Measurements from ENCODE around the gene TMEM132C.

TMEM132C gene

GRCh38 chr12:128339631-128340030, 72.7 kb downstream of the TMEM132C start:
- no peak for DNase-seq

DNA sequence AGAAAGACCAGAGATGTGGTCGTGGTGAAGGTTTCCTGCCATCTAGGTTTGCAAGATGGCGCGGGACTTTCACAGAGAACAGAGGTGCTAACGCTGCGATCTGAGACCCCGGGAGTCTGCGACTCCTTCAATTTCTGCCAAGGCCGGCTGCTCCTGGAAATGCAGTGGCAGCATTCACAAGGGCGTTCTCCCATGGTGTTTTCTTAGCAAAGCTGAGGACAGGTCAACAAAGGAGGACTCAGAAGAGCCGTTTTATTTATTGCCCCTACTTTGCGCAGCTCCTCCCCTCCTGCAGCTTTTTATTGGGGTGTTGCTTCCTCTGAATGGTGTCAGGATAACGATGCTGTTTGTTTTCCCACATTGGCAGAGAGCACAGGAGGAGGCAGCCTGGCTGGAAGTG, 86.3 kb downstream of the TMEM132C start:
- DNase-seq = no peak

DNA sequence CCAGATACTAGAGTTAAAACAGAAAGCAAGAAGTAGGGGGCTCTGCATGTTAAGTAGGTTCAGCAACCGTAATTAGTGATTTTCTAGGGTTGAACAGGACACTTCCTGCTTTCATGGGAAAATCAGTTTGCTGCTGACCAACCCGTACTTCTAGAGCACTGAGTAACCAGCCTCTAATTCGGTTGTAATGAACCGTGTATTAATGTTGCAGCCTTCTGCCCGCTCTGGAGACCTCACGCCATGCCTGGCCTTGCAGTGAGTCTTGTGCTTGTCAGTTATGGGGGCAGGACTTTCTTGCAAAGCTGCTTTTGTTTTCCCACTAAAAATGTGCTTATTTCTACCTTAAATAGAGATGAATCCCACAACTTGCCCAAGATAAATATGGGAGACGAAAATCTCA, 89.6 kb downstream of the TMEM132C start:
- DNase-seq = no peak

GRCh38 chr12:128361400-128361995, 94.5 kb downstream of the TMEM132C start:
- no peak for DNase-seq

DNA sequence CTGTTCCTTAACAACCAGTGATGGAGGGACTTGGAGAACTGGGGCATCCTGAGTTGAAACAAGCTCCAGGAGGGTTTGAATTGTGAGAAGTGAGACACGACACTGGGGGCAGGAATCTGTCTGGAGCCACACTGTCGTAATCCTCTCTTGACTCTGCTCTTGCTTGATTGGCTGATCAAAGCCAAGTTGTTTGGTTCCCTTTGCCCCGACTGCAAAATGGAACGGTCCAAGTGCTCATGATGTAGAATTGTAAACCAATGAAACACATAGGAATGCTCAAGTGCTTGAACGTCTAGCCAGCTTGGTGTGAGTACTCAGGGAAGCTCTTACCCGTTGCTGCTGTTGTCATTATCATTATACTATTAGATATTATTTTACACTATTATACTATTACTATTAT, 98.1 kb downstream of the TMEM132C start:
- DNase-seq = no peak

- DNase-seq = no peak
Measured at GRCh38 chr12:128365651-128366231, 98.8 kb downstream of the TMEM132C start.

- no peak for DNase-seq
Measured at GRCh38 chr12:128367961-128368360, 101.0 kb downstream of the TMEM132C start.

- DNase-seq = no peak
Measured at GRCh38 chr12:128381541-128381940, 114.6 kb downstream of the TMEM132C start.

DNA sequence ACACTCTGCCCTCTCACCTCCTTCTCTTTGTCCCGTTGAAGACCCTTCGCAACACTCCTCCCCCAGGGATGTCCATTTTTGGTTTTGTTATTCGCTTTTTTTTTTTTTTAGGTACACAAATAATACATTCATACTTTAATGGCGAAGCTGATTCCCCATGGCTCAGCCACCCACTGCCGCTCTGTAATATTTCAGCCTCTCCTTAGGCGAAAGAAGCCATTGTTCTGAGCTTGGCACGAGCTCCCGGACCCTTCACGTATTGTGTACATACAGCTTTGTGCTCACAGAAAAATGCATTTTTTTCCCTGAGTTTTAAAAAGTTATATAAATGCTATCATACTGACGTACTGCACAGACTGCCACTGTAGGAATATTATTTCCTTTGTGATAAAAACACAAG, 115.0 kb downstream of the TMEM132C start:
- DNase-seq = no peak

DNA sequence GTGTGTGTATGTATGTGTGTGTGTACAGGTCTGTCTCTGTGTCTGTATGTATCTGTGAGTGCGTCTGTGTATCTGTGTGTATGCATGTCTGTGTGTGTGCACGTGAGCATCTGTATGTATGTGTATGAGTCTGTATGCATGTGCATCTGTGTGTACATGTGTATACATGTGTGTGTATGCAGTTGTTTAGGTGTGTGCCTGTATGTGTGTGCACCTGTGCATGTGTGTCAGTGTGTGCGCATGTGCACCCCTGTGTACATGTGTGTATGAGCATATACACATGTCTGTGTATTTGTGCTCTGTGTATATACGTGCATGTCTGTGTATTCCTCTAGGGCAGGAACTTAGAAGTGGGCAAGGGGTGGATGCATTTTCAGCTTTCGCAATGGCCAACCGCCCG, 116.0 kb downstream of the TMEM132C start:
- no peak for DNase-seq

- no peak for DNase-seq
Measured at GRCh38 chr12:128383357-128383937, 116.5 kb downstream of the TMEM132C start.

DNA sequence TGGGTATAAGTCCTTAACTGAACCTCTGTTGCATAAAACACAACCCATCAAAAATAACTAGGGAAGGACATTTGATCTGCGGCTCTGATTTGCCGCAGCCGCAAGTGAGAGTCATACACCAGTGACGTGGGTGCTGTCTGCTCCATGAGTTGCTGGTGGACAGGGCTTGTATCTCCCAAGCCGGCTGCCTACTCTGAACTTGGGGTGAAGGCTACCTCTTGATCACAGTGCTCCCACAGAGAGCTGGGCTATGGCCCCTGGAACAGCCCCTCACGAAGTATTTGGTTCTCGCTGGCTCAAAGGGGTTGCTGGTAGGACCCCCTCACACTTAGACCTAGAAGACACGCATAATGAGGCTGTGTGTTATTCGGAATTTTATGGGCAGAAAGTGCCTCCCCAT, 118.8 kb downstream of the TMEM132C start:
- no peak for DNase-seq

- peak; percentile 55 for DNase-seq
Measured at GRCh38 chr12:128387811-128388422, 120.9 kb downstream of the TMEM132C start.

DNA sequence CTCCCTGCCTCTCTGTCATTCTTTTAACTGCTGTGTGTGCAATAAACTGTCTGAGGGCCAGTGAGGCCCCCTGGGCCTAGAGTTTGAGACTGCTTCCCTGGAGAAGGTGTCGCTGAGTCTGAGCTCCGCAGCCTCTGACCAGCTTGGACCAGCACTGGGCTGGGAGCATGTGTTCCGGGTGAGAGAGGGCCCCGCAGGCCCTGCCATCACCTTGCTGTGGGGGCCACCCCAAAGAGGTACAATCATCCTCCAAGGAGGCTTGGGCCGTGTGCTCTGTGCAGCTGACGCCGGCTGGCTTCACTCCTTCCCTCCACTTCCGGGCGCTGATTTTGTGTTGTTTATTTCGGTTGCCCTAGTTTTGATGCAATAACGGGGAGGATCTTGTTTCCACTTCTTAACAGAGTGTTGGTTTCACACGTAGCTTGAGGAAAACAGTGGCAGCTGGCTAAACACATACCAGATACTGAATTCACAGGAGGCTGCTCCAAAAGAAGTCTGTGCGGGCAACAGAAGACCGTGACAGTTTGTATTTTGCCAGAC, 121.6 kb downstream of the TMEM132C start:
- no peak for DNase-seq

- no peak for DNase-seq
Measured at GRCh38 chr12:128393346-128393745, 126.4 kb downstream of the TMEM132C start.

DNA sequence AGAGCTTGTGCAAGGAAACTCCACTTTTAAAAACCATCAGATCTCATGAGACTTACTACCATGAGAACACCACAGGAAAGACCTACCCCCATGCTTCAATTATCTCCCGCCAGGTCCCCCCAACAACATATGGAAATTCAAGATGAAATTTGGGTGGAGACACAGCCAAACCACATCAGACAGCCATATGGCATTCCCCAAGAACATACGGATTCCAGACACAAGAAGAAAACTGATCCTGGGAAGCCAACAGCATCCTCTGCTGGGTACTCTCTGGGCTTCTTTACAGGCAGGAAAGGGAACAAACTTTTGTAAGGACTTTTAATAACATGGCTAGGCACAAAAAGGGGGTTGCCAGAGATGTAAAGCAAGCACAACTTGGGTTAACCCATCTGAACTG, 127.2 kb downstream of the TMEM132C start:
- DNase-seq = no peak

GRCh38 chr12:128399253-128399652, 132.3 kb downstream of the TMEM132C start:
- DNase-seq = no peak

- DNase-seq = no peak
Measured at GRCh38 chr12:128402486-128403243, 135.7 kb downstream of the TMEM132C start.

- DNase-seq = no peak
Measured at GRCh38 chr12:128408669-128409068, 141.7 kb downstream of the TMEM132C start.

DNA sequence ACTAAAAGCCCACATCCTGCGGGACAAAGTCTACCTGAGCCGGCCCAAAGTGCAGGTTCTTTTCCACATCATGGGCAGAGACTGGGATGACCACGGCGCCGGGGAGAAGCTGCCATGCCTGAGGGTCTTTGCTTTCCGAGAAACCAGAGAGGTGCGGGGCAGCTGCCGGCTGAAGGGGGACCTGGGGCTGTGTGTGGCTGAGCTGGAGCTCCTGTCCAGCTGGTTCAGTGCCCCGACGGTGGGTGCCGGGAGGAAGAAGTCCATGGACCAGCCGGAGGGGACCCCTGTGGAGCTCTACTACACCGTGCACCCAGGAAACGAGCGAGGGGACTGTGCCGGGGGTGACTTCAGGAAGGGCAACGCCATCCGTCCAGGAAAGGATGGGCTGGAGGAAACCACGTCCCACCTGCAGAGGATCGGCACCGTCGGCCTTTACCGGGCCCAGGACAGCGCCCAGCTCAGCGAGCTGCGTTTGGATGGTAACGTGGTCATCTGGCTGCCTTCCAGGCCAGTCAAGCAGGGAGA, 148.1 kb downstream of the TMEM132C start:
- no peak for DNase-seq

DNA sequence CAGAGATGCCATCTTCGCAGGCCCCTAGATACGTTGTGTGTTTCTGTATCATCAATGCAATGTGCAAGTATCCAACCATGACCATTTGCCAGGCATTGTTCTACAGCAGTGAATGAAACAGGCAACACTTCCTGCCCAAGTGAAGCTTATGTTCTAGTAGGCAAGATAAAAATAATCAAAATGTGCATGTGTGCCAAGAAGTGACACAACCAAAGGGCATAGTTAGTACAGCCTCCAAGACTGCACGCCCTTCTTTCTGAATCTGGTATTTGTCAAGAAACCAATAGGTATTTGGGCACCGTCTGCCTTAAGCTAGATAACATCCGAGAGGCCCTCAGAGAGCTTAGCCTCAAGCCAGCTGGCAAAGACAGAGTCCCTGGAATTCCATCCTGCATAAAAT, 152.0 kb downstream of the TMEM132C start:
- DNase-seq = no peak

- no peak for DNase-seq
Measured at GRCh38 chr12:128420163-128420562, 153.2 kb downstream of the TMEM132C start.

DNA sequence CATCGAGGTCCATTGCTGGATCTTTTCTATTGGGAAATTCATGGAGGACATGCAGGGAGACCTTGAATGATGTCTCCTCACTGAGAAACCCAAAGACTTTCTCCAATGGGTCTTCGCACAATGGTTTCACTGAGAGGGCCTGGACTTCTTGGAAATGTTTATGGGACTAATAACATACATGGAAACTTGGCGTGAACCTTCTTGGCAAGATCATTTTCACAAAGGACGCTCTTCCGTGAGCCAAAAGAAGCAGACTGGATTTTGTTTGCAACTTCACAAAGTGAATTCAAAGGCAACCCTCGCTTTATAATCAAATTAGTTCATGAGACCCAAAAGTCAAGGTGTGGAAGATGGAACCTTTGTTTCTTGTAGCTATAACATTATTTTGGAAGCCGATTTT, 154.4 kb downstream of the TMEM132C start:
- no peak for DNase-seq

Measured in stimulated activated CD8-positive, alpha-beta memory T cell treated with anti-CD3 and anti-CD28 coated beads, Interleukin-4, amount 100 ng/mL, for 48 hours (primary cell).